Iris pigment epithelial cell (primary cell): ENCODE measurements around the gene ARL5A.
A peak's percentile ranks its signal among the peaks of the same experiment; 100 is the strongest.

ENCODE experiments used
- DNase-seq: peaks from one replicate; pipeline ENCODE4 v3.0.0-alpha.2; 2011; ENCODE audit warnings: low read depth

ARL5A gene

DNA sequence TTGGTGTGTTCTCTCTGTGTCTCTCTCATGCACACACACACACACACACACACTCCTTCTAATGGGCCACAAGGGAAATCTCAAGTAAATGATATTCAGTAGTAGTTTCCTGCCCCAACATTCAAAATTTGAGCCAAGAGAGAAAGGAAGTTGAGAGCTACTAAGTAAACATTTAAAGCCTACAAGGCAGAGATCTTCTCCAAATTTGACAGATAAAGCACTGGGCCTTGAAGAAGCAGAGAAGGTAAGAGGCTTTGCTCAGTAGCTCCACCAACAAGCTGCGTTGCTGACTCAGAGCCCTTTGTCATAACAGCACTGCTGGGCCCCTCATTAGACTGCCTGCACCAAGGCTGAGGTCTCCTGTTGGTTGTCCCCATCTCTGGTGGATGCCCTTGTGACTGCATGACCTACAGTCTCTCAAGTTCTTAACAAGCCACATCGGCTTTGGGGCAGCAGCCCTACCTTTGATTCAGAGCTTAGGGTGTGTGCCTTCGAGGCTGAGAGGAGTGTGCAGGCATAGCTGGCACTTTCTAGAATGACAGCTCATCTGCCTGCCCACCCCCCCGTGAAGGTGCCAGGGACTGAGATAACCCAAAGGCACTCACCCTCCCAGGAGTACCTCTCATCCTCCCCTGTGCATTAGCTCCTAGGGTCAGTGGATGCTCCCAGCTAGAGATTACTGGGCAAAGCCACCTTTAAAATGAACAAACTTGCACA lies 61.6 kb downstream of the ARL5A start:
- peak; percentile 25 for DNase-seq

DNA sequence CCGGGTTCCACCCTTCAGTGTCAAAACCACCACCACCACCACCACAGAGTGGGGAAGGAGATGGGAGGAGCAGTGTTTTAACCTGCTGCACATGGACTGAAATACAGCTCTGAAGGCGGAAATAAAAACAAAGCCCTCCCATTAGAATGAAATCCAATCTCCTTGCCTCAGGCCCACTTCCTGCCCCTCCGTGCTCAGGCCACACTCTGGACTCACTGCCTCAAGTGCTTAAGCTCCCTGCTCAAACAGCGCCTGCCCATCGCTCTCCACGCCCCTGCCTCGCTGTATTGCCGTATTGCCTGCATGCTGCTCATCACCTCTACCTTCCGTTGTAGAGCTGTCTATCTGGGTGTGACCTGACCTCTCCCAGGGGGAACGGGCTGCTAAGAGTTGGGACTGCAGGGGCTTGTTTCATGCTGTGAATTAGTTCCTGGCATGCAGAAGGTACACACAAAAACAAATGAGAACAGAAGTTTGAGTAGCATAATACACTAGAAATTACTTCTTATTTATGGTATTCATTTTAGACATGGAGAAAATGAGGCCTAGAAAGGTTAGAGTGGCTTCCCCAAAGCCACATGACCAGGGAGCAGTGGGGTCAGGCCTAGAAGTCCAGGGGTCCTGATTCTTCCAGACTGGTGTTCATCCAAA lies 62.3 kb downstream of the ARL5A start:
- DNase-seq, result no peak

DNA sequence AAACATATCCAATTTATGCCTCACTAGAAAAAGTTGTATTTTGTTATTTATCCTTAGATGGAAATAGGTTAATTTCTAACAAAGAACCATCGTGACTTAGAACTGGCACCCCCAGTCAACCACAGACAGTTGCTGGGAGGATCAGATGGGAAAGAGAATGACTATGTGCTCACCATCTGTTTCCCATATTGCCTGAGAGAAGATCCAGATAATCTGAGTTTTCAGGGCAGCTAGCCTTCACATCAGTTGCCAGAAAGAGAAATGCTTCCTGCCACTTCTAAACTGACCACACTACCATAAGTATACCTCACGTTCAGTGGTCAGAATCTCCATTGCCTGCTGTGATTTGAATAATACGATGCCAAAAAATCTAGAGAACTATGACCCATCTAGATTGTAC lies 65.5 kb downstream of the ARL5A start:
- DNase-seq, result no peak

DNA sequence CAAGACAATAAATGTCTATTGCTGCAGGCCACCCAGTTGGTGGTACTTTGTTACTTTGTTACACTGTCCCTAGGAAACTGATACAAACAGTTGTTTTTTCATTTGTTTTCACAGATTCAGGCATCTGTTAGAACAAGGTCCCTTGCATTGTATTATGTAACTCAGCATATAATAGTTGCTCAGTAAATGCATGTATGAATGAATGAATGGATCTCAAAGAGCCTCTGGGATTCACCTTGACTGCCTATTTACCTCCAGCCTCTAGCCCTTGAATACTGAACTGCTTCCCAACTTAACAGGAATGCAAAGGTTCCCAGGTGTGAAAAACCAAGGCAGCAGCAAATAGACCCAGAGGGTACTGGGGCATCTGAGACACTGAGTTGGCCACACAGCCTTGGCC lies 66.5 kb downstream of the ARL5A start:
- DNase-seq, result no peak

DNA sequence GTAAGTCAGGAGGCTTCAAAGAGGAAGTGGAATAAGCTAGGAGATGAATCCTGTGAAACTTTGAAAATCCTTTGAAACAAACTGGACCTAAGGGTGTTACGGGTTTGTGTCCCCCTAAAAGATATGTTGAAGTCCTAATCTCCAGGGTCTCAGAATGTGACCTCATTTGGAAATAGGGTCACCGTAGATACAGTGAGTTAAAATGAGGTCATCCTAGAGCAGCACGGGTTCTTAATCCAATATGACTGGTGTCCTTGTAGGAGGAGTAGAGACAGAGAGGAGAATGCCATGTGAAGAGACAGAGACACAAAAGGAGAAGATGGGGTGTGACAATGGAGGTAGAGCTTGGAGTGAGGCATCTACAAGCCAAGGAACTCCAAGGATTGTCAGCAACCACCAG lies 67.0 kb downstream of the ARL5A start:
- DNase-seq, result no peak

DNA sequence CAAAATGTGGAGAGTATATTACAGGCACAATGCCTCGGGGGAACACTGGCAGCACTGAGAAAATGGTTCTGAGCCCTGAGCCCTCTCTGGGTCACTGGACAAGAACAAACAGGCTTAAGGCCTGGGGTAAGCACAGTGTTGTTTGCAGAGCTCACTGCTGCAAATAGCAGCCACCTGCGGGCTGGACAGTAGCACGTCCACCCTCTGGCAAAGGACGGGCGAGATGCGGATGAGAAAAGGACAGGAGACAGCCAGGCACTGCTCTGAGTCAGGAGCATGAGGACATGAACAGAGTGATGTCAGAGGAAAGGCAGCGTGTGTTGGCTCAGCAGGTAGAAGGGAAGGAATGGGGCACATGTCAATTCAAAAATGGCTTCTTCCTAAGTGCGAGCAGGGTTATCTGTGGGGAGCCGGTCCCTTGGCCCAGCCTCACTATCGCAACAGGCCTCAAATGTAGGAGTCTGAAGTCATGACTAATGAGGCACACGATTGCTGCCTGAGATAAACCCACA lies 68.0 kb downstream of the ARL5A start:
- peak; percentile 37 for DNase-seq

DNA sequence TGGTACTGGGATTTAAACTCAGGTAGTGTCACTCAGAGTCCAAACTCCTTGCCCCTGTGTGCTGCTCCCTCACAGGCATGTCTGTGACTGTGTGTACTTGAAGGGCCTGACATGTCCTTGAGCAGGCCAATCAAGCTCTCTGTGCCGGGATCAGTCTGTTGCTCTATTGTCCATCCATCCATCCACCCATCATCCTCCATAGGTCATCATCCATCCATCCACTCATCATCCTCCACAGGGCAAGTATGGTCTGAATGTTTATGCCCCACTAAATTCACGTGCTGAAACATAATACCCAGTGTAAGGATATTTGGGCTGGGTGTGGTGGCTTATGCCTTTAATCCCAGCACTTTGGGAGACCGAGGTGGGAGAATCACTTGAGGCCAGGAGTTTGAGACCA lies 69.5 kb downstream of the ARL5A start:
- DNase-seq, result no peak

DNA sequence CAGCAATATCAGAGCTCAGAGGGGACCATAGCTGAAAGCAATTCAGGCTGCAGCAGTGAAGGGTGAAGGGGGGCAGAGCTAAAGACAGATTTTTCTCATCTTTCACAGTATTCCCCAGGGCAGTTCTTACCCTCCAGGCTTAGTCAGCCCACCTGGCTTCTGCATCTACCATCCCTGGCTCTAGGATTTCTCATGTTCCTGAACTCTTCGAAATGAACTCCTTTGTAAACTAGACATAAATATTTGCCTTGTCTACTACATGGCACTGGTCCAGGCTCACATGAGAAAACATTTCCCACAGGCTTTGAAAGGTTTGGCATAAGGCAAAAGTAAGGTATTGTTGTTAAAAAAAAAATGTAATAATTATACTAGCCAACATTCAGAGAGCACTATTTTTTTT lies 70.4 kb downstream of the ARL5A start:
- no peak for DNase-seq

DNA sequence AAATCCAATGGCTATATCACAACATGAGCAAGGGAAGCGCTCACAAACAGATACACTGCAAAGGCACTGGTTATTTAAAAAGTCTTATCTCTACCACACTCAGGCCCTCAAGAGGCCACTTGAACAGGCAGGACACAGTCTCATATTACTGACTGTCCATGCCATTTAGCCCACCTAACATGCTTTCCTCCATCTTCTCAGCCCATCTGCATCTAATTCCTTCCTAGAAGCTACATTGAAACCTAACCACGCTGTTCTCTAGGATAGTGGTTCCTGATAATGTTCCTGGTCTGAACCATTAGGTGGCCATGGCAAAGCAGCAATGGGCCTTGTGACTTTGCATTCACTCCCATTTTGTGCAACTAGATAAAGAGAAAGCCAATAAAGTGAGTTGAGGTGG lies 71.4 kb downstream of the ARL5A start:
- no peak for DNase-seq

DNA sequence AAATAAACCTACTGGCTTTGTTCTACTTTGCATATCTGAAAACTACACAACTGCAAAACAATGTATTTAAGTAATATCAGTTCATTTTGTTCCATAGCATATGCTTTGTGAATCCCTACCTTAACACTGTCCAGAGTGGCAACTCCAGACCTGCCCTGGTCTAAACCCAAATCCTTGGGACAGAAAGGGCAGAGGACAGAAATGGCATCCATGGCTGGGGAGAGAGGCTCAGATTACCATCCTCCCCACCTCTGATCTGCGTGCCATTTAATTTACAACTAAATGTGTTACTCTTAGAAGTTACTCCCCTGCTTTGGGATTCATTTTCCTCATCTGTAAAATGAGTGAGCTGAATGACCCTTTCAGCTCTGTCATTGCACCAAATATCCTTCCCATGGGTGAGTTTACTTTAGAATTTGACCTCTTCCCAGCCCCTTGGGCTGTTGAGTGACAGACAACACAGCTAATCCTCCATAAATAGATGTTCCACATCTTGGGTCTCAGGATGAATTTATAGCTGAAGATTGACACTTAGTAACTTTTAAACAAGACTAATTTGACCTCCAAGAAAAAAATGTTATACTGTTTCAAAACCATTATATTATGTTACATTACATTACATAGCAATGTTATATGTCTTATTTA lies 73.8 kb downstream of the ARL5A start:
- DNase-seq, result no peak

DNA sequence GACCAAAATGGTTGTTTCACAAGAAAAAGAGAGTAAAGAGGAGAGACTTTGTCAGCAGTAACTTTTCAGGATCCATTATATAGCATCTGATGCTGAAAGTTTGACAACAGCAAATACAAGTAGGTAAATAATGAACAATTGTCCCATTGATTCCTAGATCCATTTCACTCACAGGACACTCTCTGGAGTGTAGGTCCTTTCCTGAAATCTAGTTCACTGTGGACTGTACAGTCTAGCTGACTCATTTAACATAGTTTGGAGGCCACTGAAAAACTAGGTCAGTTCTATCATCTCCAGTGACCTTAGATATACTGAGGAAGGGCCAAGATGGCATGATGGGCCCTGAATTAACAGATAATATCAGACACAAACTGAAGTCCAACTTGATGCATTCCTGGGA lies 74.7 kb downstream of the ARL5A start:
- DNase-seq, result no peak
